AG20443 (cell line): Measurements from ENCODE around the gene P2RX5.

Source experiments
- DNase-seq: peaks from one replicate; pipeline ENCODE4 v3.0.0; 2012; ENCODE audit warnings: low spot score, mixed read lengths

Gene P2RX5

GRCh38 chr17:3681057-3681456, 14.9 kb downstream of the P2RX5 start:
- DNase-seq = no peak

DNA sequence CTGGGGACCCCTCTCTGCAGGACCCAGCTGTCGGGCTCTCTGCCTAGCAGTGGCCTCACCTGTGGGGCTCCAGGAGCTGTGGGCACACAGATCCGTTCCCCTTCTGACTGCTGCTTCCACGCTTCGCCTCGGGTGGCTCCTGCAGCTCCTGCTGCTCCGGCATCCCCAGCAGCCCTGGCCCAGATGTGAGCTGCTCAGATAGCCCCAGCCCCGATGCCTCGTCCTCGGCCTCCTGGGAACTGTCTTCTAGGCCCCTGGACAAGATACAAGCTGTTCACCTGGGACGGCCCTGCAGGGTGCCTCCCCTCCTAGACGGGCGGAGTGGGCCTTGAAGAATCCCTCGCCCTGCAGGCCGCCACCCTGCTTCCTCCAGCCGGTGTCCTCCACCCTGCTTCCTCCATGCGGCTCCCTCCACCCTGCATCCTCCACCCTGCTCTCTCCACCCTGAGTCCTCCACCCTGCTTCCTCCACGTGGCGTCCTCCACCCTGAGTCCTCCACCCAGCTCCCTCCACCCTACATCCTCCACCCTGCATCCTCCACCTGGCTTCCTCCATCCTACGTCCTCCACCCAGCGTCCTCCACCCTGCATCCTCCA, 16.3 kb downstream of the P2RX5 start:
- no peak for DNase-seq

GRCh38 chr17:3678821-3679530, 17.0 kb downstream of the P2RX5 start:
- DNase-seq = no peak

DNA sequence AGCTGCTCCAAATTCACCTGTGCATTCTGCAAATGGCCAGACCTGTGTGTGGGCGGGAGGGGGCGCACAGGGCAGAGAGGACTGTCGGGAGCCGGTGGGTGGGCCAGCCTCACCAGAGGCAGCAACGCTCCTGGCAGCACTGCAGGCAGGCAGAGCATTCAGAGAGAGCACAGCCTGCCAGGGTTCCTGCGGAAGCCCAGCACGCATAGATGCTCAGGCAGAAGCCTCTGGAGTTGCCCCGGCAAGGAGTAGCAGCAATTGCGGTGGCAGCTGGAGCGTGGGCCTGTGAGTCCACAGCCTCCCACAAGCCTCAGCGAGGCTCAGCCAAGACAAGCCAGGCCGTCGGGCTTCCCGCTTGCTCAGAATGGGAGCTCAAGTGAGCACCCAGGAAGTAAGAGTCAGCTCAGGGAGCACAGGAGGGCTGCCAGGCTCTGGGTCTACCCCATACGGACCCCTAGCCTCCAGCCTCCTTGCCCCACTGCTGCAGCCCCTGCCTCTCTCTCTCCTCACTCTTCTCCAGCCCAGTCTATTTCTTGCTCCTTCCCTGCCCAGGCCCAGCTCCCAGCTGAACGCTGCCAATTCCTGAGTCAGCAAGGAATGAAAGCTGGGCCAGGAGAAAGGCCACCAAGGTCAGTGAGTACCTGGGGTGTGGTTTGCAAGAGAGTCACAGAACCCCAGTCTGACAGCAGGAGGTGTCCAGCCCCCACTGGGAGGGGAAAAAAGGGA, 17.7 kb downstream of the P2RX5 start:
- no peak for DNase-seq

- no peak for DNase-seq
Observed at GRCh38 chr17:3675886-3676285, 20.1 kb downstream of the P2RX5 start.

DNA sequence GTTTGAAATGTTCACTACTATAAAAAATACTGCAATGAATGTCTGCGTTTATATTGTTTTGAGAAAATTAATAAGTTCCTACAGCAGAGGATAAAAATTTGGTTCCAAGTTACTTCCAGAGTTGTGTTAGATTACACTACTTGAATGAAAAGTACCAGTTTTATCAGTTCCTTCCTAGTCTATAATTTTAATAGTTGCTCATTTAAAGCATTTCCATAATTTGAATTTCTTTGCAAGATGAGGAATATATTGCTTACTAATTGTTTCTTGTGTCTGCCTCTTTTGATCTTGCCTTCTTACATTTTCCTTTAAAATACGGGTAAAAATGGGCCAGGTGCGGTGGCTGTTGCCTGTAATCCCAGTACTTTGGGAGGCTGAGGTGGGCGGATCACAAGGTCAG, 23.4 kb downstream of the P2RX5 start:
- no peak for DNase-seq

GRCh38 chr17:3669548-3669947, 26.4 kb downstream of the P2RX5 start:
- no peak for DNase-seq

DNA sequence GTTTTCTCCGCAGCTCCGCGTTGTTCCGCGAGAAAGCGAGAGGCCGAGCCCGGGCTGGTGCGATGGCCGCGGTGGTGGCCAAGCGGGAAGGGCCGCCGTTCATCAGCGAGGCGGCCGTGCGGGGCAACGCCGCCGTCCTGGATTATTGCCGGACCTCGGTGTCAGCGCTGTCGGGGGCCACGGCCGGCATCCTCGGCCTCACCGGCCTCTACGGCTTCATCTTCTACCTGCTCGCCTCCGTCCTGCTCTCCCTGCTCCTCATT, 26.9 kb downstream of the P2RX5 start:
- DNase-seq = no peak

- peak; percentile 100 for DNase-seq
Observed at GRCh38 chr17:3668279-3669084, 27.5 kb downstream of the P2RX5 start, which contains the start of the genes EMC6 and TAX1BP3. Gene EMC6 (plus strand): TSS chr17:3668812. CDS start chr17:3669147, 335 bp downstream. Gene TAX1BP3 (minus strand): TSS chr17:3668578. CDS start chr17:3668526, 52 bp downstream.

- peak; percentile 95 for DNase-seq
Observed at GRCh38 chr17:3667366-3668278, 28.3 kb downstream of the P2RX5 start.

DNA sequence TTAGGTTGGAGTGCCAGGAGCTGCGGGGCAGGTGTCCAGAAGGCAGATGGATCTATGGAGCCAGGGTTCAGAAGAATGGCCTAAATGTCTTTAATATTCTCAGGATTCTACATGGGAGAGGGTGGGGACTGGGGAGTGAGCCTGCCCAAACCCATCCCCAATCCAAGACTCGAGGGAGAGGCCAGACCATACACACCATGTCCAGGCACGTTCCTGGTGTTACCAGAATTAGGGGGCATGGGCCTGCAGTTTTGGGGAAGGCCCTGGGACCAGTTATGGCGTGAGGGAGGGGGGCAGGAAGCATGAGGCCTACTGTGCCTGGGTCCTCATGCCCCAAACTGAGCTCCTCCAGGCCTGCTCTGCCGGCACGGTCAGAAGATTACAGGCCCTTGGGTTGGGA, 29.4 kb downstream of the P2RX5 start:
- DNase-seq = no peak

- DNase-seq = no peak
Observed at GRCh38 chr17:3665834-3666233, 30.1 kb downstream of the P2RX5 start.

DNA sequence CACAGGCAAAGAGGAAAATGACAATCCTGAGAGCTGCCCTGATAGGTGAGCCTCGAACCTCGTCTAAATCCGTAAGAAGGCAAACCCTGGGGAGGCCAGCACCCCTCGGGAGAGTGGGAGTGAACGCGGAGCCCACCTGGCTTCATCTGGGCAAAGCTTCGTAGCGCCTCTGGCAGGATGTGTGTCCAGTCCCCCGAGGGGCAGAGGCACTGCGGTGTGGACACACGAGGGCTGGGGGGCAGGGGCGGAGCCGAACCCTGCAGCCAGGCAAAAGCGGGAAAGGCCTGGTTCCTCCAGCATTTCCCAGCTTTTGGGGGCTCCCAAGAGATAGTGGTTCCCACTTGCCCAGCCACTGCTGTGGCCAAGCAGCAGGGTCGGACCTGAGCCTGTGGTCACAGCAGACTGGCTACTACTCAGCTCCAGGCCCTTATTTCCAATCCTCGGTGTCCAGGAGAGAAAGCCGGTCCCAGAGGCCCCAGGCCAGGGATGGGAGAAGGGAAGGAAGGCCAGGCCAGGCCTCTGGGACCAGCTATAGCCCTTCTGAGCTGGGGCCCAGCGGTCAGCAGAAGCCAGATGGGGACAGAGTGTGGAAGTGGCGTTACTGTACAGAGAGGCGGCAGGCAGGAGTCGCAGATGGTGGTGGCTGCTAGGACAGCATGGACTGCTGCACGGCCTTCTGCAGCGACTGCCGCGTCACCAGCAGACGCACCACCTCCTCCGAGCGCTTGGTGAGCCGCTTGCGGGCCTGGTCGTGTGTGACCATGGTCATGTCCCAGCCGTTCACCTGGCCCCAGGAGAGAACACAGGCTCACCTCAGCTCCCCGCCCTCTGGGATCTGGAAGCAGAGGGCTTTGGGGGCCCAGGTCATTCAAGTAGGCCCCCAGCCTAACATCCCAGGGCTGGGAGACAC, 32.6 kb downstream of the P2RX5 start:
- DNase-seq = no peak

GRCh38 chr17:3660311-3660891, 35.6 kb downstream of the P2RX5 start:
- DNase-seq = no peak

- peak; percentile 95 for DNase-seq
Observed at GRCh38 chr17:3659541-3660111, 36.3 kb downstream of the P2RX5 start.

- DNase-seq = no peak
Observed at GRCh38 chr17:3658784-3659449, 37.0 kb downstream of the P2RX5 start.

DNA sequence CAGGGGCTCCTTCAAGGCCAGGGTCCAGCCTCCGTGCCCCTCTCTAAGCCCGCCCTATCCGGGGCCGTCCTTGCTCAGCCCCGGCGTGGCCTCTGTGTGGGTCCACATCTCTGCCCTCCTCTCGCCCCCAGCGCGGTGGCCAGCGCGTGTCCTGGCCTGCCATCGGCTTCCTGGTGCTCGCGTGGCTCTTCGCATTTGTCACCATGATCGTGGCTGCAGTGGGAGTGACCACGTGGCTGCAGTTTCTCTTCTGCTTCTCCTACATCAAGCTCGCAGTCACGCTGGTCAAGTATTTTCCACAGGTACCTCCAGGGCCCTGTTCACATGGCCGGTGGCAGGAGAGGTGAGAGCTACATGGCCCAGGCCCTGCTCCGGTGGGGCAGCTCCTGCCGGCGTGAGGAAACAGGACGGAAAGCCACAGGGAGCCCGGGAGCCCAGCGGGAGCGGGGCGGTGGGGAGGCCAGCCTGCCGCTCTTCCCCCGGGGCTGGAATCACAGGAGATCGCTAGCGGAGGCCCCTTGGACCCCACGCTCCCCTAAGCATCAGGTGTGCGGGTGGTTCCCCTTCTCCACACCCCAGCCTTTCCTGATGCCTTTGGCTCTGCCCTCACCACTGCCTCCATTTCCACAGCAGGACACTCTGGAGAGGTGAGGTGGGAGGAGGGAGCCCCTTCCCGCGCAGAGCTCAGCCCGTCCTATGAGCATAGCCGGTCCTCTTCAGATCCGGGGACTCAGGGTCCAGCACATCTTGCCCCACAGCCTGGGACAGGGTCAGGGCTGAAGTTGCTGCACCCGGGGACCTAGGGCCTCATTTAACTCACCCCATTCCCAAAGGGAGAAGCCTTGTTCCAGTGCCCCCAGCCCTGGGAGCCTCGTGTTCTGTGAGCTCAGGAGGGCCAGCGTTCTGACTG, 37.8 kb downstream of the P2RX5 start:
- no peak for DNase-seq

GRCh38 chr17:3657588-3657869, 38.4 kb downstream of the P2RX5 start:
- DNase-seq = no peak
